GM19043 (cell line): Measurements from ENCODE around the gene SERP2.

Experiments
- ATAC-seq: cut with Tn5 transposase; IDR thresholded peaks from one replicate; pipeline ENCODE4 v1.9.1; 2021; ENCODE audit warnings: low read depth; ENCODE audit not compliant: unreplicated experiment

Gene SERP2

DNA sequence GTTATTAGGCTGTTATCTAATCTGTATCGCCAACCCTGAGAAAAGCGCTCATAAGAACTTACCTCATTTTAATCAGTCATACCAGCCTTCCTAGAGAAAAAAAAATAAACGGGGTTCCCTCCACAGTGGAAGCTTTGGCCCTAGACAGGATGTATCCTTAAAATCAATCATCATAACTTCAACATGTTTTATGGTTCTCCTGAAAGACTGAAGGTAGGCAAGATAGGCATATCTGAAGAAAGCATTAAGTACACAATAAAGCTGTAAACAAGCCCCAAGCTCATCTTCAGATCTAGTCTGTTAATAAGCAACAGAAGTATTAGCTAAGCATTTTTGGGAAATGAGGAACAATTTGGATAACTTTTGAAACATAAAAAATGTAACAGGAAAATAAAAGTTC, 18.7 kb upstream of the SERP2 start:
- ATAC-seq: no peak

GRCh38 chr13:44355621-44356020, 18.0 kb upstream of the SERP2 start:
- ATAC-seq: no peak

GRCh38 chr13:44359983-44360375, 13.6 kb upstream of the SERP2 start:
- ATAC-seq: no peak

DNA sequence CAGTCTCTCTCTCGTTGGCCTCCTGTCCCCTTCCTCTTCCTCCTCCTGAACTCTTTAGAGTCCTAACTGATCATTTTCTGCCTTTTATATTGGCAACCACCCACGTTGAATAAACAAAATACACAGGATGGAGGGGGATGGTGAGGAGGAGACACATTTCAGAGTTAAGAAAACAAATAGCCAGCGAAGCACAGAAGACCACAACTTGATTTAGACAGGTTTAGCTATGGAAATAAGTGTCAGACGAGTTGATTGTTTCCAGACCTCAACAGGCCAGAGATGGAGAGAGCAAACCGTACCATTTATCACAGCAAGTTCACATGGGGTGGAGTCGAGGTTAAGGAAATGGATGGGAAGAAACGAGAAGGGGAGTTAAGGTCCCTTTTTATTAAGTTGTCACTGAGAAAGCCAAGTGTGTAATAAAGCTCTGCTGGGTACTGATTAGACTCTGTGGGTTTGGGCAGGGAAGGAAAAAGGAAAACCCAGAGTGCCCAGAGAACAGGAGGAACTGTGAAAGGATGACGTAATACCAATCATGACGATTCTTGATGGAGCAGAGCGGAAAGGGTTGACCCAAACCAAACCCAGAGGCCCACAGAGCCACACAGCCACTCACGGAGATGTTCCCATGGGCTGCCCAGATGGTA, 11.1 kb upstream of the SERP2 start:
- no peak for ATAC-seq

GRCh38 chr13:44363631-44364344, 9.8 kb upstream of the SERP2 start:
- no peak for ATAC-seq

DNA sequence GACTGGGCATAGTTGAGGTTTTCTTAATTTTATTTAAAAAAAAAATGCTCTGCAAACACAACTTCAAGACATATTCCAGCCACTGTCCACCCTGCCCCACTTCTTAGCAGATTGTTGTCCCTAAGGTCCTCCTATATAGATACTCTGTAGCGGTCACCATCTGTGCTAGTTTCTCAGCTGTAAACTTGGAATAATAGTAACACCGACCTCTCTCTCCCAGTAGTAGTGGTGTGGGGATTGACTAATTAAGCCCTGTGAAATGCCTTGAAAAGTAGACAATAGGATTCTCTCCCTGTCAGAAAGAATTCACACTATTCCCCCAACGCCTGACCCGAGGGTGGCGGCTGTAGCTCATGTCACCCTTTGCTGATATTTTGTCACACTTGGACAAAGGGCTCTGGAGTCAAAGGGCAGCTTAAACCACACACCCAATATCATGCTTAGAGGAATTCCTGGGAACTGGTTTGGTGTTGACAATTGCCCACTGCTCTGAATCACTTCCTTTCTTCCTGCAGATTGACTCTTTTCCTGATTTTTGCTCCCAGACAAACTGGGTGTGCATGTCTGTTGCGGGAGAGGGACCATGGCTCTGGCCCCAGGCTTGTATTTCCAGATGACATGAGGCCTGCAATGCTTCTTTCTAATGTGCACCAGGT, 9.2 kb upstream of the SERP2 start:
- ATAC-seq: no peak

- ATAC-seq: no peak
These were observed 8.6 kb upstream of the SERP2 start for GRCh38 chr13:44365008-44365407.

GRCh38 chr13:44365899-44366298, 7.7 kb upstream of the SERP2 start:
- ATAC-seq: no peak

- ATAC-seq: no peak
These were observed 5.5 kb upstream of the SERP2 start for GRCh38 chr13:44368062-44368591.

- no peak for ATAC-seq
These were observed 4.8 kb upstream of the SERP2 start for GRCh38 chr13:44368599-44369368.

DNA sequence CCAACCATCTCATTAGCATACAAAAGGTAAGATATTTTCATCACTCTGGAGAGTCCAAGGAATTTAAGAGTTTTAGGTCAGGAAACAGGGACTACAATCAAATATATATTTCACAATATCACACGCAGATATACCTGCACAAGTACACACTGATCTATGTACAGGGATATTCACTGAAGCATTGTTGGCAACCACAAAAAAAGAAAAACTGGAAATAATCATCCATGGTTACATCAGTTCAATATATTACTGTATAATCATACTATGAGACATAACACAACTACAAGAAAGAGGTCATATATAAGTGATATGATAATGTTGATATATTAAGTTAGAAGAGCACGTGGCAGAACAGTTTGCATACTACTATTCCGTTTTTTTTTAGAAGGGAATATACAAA, 2.2 kb upstream of the SERP2 start:
- ATAC-seq: no peak

GRCh38 chr13:44373247-44373600, 400 bp upstream of the SERP2 start:
- no peak for ATAC-seq

DNA sequence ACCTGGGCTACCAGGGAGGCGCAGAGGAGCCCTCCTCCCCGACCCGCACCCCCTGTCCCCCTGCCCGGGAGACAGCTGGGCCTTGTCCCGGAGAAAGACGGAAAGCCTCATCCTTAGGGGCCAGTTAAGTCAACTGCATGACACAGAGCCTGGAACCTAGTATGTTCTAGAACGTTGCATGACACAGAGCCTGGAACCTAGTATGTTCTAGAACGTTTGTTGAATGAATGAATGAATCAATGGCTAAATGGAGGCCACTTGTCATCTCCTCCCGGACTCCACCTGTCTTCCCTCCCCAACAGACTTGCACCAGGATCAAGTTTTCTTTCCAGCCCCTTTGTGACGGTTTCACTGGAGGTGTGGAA, 706 bp downstream of the SERP2 start:
- ATAC-seq: no peak

- no peak for ATAC-seq
These were observed 4.7 kb downstream of the SERP2 start for GRCh38 chr13:44378277-44378676.

GRCh38 chr13:44379885-44380284, 6.3 kb downstream of the SERP2 start:
- no peak for ATAC-seq

DNA sequence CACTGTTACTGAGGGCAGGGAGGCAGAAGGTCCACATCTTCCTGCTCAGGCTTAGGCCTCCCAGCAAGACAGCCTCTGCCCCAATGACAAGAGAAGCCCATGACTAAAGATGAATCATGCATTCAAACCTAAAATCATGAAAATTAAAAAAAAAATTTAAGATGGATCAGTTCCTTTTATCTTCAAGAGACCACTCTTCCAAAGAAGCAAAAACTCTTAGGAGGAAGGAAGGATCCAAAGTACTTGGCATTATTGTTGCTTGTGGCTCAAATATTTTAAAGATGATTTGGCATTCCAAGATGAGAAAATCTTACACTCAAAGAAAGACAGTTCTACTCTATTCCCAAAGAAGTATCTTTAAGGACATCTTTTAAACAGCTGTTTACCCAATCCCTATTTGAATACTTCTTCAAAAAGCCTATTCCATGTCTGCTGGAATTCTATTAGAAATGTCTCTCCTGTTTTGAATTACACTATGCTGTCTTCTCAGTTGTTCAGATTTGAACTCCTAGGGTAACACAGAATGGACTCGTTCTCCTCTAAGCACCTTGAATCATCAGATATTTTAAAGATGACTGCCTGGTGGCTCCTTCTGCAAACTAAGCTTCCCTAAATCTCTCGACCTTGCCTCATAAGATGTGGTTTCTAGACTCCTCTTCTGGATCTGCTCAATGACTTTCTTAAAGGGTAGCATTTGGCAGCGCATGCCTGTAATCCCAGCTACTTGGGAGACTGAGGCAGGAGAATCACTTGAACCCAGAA, 7.0 kb downstream of the SERP2 start:
- no peak for ATAC-seq

- no peak for ATAC-seq
These were observed 9.1 kb downstream of the SERP2 start for GRCh38 chr13:44382635-44383145.

DNA sequence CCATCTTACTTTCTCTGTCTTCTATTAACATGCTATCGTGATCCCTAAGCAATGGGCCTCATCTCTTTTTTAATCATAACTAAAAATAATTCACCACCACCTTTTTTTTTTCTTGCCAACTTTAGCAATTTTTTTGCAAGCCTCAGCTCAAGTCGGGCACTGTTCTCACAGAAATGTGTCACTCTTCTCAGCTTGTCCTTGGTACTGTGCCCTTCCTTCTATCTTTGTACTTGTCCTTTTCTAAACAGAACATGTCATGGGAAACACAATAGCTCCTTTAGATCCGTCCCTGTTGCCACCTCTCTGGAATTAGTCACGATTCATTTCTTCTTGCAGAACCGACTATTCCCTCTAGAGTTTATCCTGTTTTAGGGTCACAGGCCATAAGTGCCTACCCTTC, 10.3 kb downstream of the SERP2 start:
- ATAC-seq: no peak

DNA sequence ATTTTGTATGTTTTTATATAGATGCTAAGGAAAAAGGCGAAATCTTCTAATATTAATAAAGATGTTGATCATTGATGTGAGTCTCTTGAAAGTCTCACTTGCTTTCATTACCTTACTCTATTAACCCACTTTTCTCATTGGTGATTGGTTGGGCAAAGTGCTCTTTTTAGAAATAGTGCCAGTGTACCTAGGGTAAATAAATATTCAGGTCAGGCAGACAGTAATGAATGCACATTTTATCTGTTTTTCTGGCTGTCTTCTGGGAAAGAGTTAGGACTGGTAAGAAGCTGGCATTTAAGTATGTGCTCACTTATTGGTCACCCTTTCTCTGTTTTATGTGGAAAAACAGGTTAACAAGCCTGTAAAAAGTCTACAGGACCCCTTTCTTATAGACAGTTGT, 11.2 kb downstream of the SERP2 start:
- no peak for ATAC-seq

DNA sequence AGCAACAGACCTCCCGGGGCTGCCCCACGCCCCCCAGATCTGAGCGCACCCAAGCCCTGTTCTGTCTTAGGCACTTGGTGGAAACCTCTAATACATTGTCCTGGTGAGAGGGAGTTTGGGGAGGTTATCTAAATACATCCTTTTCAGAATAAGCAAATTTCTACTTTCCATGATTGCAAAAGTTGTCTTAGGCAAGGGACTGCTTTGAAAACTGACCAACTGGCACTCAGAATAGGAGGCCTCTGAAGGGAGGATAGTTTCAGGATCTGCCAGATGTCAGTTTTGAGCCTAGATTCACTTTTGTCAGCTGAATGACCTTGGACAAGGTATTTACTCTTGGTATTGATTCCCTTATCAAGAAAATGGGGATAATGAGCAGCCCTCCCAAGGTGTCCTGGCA, 11.8 kb downstream of the SERP2 start:
- no peak for ATAC-seq
